Fibroblast of gingiva (primary cell): Measurements from ENCODE around the gene PCSK6.
"Not testable (repeated sequence)": the region's sequence is repeated elsewhere in the genome, so short reads cannot be mapped to it uniquely, and the experiment has no call there.

Experiments used
- DNase-seq: peaks from one replicate; pipeline ENCODE4 v3.0.0-alpha.2; 2011; ENCODE audit warnings: low read depth

Gene PCSK6

DNA sequence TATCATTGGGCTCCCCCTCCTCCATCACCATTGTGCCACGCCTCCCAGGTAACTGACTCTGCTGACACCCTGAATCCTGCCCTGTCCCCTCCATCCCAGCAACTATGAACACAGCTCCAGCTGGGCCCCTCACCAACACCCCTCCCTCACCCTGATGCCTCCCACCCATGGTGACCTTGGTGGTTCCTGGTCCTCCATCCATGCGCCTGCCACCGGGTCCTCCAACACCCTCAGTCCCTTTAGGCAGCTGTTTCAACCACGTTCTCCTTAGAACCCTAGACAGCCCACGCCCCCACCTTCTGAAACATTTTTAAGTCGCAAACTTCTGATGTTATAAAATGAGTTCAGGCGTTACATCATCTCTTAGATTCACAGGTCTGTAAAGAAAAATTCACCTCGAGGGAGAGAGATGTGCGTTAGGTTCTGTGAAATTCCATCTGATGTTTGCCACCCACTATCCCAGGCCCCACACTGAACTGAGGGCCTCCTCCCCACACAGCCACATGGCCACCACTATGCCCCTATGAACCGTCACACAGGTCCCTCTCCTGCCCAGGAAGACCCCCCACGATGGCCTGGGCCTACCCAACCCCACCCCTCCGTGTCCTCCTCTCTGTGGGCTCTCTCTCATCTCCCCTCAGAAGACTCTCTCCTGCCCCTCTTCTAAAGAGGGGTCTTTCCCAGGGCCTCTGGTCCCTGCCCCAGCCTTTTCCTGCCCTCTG is 29.8 kb downstream of the PCSK6 start:
- no peak for DNase-seq

DNA sequence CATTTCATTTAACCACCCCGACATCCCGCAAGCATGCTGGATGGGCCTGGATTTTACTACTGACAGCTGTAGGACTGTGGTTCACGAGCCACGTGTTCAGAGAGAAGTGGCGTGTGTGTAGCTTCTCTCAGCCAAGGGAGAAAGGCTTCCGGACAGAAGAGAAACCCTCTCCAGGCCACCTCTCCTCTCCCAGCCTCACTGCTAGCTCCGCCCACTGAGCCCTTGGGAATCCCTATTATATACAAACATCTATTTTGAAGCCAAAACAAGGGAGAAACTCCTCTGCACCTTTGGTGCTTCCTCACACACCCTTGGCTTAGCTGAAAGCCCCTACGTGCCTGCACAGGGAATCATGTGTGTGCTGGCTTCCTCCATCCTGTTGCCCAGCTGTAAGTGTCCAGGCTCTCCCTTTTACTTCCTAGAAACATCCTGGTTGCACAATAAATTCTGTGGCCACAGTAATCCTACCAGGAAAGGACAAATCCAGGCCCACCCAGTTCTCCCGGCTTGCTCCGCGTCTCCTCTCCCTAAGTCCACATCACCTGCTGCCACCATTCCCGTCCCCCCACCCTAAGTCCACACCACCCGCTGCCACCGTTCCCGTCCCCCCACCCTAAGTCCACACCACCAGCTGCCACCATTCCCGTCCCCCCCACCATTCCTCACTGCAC is 30.5 kb downstream of the PCSK6 start:
- DNase-seq = no peak

DNA sequence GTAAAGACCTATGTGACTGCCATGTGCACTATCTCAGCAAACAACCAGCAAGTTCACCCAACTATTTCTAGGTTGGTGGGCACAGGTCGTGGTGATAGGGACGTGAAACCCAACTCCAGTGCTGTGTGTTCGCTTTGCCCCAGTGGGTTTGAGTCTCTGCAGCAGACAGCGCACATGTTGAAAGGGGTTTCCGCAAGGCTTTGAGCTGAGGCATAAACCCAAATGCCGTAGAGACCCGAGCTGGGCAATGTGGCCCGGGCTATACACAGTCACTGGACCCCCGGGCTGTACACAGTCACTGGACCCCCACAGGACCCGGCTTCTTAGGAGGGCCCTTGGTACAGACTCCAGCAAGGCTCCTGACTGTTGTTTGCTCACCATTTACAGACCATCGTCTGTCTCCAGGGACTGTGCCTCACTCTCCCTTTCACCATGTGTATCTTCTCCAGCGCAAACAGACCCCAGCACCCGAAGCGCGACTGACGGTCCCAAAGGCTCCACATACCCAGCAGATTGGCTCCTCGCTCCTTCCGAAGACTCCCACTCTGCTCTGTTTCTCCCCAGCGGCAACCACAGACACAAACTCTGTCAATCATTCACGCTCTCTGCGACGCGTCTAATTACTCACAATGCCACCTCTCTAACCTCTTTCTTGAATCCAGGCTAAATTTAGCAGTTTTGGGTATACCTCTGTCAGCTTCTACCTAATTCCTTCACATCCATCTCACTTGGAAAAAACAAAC is 31.2 kb downstream of the PCSK6 start:
- no peak for DNase-seq

DNA sequence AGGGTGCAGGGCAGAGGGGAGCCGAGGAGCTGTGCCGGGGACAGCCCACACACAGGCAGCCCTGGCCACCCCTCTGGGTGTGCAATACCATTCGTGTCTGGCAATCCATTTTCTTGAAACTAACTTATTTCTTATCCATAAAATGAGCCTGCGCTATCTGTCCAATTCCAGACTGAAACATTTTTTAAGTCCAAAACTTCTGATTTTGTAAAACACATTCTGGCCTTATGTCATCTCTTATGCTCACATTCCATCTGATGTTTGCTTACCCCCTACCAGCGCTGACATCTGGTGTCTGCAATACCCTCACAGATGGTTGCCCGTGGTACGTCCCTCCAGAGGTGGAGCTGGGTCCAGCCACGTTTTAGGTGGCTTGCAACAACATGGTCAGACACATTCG is 31.8 kb downstream of the PCSK6 start:
- DNase-seq = no peak

DNA sequence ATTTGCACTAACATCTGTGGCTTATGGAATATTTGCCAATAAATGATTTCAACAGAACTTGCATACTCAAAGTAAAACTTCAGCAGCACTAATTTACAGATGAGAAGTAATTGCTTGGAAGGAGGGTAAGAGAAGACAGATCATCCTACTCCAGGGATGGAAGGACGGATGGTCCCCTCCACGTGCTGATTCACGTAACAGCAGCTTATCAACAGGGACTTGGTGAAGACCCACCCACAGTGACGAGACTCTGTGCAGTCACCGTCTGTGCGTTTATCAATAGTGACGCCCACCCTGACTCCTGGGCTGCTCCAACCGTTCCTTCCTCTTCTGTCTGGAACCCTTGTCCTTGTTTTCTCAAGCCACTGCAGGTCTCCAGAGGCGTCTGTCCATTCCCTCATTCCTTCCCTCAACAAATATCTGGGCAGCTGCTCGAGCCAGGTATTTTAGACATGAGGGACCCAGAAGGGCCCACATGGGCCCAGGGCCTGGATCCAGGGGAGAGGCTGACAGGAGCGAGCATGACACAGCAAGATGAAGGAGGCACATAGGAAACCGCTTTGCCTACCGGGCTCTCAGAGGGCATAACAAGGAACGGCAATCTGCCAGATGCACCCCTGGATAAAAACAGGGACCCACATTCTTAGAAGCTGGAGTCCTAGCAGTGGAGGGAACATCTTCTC is 33.3 kb downstream of the PCSK6 start:
- no peak for DNase-seq

DNA sequence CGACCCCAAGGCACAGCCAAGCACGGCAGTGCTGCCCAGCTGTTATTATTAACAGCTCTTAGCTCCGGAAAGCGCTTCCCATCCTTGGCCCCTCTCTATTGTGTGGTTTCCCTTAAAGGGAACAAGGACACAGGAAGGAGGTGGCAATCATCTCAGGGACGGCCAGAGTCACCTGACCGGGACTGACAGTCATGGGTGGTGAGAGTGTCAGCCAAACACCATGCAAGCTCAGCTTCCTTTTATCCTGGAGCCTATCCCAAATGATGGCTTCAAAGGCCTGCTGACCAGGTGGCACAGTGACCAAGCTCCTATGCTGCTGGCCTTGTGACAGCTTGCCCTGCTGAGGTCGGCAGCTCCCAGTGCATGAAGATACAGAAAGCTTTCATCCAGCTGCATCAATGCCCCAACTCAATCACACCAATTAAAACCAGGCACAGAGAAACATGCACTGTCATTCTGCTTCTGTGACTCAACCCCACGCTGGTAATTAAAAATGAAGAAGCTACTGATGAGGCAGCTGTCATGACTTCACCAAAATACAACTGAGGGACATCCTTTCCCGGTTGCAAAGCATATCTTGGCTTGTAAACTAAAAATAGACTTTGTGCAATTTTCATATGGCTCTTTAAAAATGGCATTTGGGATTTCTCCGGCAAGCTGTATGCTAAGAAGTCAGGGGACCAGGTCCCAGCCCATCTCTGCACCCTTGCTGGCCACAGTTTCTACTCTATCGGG is 34.0 kb downstream of the PCSK6 start:
- DNase-seq = peak; percentile 30

DNA sequence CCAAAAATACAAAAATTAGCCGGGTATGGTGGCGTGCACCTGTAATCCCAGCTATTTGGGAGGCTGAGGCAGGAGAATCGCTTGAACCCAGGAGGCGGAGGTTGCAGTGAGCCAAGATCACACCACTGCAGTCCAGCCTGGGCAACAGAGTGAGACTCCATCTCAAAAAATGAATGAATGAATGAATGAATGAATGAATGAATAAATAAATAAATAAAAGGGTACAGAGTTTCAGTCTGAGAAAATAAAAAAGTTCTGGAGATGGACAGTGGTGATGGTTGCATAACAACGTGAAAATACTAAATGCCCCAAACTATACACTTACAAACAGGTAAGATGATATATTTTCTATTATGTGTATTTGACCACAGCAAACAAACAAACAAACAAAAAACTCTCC is 34.7 kb downstream of the PCSK6 start:
- not testable (repeated sequence) for DNase-seq

DNA sequence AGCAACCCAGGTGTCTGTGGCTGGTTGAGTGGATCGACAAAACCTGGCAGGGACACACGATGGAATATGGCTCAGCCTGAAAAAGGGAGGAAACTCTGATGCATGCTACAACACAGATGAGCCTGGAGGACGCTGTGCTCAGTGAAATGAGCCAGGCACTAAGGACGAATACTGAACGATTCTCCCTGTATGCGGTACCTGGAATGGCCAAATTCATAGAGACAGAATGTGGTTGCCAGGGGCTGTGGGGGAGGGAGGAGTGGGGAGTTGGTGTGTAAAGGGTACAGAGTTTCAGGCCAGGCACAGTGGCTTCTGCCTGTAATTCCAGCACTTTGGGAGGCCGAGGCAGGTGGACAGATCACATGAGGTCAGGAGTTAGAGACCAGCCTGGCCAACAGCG is 35.1 kb downstream of the PCSK6 start:
- no peak for DNase-seq

DNA sequence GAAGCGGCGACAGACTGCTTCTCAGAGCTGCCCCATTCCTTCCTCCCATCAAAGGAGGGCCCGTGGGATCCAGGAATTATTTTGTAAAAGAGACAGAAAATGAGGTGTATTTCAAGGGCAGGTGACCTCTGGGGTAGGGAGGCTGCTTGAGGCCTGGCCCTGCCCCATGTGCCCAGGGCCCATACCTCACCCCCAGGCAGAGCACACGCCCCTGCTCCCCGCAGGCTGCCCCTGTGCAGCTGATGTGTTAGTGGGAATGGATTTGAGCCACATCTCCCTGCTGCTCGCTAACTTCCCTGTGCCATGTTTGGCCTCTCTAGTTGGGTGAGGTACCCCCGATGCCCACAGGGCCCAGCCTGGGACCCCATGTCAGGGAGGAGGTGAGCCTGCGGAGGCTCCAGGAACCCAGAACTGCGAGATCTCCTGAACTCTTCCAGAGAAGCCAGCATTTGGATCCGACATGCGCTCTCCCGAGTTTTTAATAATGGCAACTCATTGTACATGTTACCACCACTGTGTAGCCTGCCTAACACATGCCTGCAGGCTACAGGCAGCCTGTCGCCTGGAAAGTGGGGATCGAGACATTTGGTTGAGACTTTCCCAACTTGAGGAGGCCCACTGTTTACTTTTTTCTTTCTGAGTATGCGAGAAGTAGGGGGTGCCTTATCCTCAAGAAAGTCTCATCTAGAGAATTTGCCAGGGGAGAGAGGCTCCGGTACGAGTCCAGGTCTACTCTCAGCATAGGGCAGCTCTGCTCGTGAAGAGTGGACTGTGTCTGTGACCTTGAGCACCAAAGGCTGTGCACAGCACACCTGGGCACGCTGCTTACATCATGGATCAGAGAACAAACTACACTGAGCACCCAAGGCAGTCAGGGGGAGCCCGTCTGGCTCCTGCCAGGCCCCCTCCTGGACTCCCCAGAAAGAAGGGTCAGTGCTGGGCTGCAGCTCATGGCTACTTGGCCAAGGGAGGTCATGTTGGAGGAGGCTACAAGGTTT is 36.1 kb downstream of the PCSK6 start:
- DNase-seq = no peak

DNA sequence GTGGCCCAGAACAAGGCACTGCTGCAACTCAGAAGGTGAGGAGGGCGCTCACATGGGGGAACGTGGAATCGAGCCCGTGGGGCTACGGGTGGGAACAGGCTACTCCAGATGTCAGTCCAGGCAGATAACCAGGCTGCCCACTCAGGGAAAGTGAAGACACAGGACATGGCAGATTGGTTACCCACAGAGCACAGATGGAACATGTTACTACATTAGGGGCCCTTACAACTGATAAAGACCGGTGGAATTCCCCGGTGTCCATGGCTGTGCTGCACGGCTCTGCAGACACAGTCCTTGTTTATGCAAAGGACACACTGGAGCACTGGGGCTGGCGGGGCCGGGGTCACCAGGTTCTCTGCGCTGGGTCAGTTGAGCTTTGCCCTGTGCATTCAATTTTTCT is 36.9 kb downstream of the PCSK6 start:
- no peak for DNase-seq

DNA sequence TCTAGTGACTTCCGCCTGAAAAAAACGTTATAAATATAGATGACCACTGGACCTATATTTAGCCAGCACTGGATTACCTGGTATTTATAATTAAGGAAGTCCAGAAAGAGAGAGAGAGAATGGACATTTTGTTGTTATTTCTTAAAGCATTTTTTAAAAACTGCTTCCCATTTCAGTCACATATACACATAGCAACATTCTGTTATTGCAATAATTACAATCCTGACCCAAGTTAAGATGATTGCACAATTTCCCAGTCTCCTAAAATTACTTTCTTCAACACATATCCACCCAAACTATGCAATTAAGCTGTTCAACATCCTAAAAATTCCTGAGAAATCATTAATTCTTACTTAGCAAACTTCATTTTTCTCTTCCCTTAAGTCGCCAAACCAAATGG is 37.7 kb downstream of the PCSK6 start:
- DNase-seq = peak; percentile 42

DNA sequence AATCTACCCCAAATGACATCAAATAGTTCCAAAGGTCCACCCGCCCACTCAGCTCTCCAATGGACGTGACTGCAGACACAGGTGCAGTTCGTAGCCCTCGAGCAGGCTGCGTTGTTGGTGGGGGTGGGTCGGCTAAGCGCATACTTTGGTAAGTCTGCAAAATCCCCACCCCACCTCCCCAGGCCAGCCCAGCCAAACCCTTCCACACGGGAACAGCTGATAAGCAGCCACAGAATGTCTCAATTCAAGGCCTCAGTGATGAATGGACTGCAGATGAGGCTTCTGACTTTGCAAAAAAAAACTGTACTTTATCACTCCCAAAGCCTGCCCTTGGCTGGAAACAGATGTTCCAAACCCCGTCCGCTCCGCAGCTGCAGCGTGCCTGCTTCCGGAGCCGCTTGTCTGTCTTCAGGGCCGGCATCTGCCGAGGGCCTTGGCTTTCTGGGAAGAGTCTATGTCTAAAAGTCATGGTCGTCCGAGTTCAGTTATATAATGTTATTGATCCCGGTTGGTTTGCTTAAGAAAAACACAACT is 38.2 kb downstream of the PCSK6 start:
- peak; percentile 33 for DNase-seq

DNA sequence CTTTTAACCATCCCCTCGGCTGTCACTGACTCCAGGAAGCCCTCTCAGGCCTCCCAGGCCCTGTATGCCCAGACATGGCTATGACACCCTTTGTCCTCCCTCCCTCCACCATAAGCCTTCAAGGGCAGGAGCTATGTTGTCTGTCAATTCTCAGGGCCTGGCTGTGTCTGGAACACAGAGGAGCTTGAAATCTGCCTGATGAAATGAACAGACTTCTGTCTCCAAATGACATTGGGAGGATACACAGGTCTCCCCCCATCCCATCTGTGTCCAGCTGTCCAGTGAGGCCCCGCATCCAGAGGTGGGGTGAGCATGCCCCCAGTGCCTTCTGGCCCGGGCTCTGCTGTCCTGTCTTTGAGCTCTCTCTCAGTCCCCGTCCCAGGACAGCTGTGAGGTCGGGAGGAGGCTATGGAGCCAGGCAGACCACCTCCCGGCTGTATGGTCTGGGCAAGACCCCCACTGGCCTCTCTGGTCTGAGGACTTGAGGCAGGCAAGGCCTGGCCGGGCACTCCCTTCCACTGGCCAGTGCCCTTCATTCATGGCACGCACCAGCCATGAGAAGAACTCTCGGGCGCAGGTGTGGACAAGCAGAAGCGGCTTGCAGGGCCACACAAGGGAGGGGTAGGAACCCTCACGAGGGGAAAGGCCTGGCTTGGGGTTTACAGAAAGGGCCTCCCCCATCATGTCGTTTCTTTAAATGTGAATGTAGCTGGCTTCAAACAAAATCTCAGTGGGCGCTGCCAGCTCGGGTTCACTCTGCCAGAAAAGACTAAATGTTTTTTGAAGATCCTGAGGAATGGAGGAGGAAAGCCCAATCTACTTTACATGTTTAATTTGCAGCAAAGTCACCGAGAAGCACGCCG is 38.9 kb downstream of the PCSK6 start:
- DNase-seq = no peak

DNA sequence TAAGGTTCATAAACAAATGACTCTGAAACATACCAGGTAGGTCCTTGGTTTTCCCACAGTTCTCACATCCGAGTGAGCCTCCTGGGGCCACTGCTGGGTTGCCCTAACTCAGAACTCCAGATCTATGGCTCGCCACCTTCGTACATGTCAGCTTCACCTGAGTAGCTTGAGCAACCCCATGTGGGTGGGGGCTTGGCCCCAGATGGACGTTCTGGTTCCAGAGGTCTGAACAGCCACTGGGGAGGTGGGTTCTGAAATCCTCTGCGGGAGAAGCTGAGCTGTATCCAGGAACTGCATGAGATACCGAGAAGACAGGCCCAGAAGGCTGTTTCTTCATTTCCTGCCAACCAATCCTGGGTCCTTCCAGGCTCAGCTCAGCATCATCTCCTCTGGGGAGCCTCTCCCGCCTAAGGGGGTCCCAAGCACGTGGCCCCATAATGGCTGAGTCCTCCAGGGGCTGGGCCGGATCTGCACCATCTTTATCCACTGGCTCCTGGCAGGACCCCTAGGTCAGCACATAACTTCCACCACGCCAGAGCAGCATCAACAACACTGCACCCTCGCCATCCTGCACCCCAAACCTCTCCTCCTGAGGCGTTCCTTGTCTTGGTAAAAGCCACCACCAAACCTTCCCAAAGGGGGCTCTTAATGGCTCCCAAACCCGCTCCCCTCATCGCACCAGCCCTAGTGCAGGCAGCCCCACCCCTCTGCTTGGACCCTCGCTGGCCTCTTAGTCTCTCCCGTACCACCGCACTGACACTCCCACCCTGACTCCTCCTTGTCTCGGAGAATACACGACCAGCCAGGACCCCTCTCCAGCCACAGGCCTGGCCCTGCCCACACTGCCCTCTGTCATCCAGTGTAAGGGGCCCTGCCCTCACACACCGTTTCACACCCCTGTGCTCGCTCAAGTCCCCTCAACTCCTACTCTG is 39.8 kb downstream of the PCSK6 start:
- DNase-seq = no peak

DNA sequence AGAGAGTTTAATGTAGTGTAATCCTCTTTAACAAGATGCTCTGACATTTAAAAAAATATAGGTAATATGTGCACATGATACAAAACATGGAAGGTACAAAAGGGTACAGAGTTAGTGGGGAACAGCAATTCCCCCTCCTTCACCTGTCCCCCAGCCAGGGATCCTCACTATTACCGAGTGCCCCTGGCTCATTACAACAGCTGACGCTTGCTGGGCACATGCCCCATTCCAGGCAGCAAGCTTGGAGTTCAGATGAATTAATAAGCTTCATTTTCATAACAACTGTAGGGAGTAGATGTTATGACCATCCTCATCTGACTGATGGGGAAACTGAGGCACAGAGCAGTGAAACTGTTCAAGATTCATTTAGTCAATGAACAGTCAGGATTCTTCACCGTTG is 41.2 kb downstream of the PCSK6 start:
- DNase-seq = no peak

DNA sequence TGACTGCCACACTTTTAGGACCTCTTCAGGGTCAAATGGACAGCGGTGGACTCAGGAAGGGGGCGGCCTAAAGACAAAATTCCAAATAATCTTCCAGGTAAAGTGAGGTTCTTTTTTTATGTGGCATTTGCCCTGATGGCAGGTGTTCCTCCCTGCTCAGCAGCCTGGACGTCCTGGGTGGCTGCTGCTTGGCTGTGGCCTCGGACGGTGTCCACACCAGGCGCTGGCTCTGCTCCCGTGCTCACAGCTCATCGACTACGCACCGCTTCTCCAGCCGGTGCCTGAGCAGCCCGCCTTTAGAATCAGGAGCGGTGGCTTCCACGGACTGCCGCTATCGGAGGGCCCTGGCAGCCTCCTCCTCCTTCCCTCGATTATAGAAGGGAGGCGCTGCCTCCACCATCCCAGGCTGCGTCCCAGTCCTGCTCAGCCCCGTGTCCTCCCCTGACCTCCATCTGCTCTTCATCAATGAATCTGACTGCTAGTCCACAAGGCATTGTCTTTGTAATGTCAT is 41.9 kb downstream of the PCSK6 start:
- DNase-seq = no peak

DNA sequence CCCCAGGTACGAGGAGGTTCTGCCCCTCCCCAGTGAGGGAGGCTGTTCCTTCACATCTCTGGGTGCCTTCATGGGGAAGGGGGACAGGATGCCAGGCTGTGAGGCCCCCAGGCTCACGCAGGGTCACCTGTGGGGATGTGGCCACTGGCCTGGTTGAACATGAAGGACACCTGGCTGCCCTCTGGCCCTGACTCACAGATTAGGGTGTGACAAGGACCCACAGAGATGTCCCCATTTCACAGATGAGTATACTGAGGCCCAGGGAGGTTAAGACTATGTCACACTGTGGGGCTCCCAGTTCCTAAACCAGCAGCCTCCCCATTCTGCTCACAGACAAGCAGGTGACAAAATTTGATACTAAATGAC is 42.4 kb downstream of the PCSK6 start:
- no peak for DNase-seq

DNA sequence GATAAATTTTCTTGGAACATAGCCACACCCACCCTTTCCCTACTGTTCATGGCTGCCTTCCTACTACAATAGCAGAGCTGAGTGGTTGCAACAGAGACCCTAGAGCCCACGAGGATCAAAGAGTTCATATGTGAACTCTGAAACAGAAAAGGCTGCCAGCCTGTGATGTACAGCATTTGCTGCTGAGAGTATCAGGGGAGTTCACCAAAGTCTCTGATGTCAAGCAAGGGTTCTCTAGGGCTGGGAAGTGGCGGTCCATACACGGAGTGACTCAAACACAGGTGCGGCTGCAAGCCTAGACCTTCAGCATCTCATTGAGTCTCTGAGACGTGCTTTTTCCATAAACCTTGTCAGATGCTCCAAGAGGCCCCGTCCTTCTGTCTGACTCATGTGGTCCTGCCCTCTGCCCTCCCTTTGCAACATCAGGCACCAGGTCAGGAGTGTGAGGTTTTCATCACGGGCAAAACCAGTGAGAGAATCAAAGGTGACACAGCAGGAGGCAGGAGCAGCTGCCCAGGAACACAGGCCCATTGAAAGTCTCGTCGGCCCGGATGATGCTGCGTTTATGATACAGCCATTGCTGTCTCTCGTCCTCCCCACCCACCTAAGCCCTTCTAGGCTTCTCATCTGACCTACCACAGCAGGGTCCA is 42.9 kb downstream of the PCSK6 start:
- DNase-seq = no peak
